Activated naive CD4-positive, alpha-beta T cell treated with anti-CD3 and anti-CD28 coated beads, Interleukin-2, amount 10 ng/mL, durations not matched to agents 7 days and 5 days (primary cell): ENCODE results near the gene CERS6.

ENCODE experiments used
- CTCF ChIA-PET: fragments of 350-600 bp; sonication (Branson Sonifier 250); formaldehyde crosslinking; loops from one replicate; lab custom pipeline; 2021; ENCODE audit warnings: antibody characterized with exemption; lab: Charles Lee
- DNase-seq: peaks from one replicate; pipeline ENCODE4 v3.0.0-alpha.2; 2020
- H3K27ac Mint-ChIP-seq: one replicate; pipeline ENCODE4 v1.8.0; 2021; ENCODE audit warnings: mild to moderate bottlenecking, moderate library complexity, mixed read lengths
- H3K27me3 Mint-ChIP-seq: one replicate; pipeline ENCODE4 v1.8.0; 2021; ENCODE audit warnings: mild to moderate bottlenecking, mixed read lengths
- H3K36me3 Mint-ChIP-seq: one replicate; pipeline ENCODE4 v1.8.0; 2021; ENCODE audit warnings: mixed read lengths
- H3K4me1 Mint-ChIP-seq: one replicate; pipeline ENCODE4 v1.8.0; 2021; ENCODE audit warnings: mixed read lengths
- H3K4me3 Mint-ChIP-seq: one replicate; pipeline ENCODE4 v1.8.0; 2021; ENCODE audit warnings: mild to moderate bottlenecking, moderate library complexity, mixed read lengths
- H3K9me3 Mint-ChIP-seq: one replicate; pipeline ENCODE4 v1.8.0; 2021; ENCODE audit warnings: mixed read lengths

CERS6 gene

GRCh38 chr2:168453404-168453803 lies 2.7 kb upstream of the CERS6 start:
- Mint-ChIP-seq H3K36me3 (no peaks in the 10 kb centered on the region), H3K4me1 (peaks cover 30% of the 10 kb centered on the region), H3K27me3 (no peaks in the 10 kb centered on the region)

DNA sequence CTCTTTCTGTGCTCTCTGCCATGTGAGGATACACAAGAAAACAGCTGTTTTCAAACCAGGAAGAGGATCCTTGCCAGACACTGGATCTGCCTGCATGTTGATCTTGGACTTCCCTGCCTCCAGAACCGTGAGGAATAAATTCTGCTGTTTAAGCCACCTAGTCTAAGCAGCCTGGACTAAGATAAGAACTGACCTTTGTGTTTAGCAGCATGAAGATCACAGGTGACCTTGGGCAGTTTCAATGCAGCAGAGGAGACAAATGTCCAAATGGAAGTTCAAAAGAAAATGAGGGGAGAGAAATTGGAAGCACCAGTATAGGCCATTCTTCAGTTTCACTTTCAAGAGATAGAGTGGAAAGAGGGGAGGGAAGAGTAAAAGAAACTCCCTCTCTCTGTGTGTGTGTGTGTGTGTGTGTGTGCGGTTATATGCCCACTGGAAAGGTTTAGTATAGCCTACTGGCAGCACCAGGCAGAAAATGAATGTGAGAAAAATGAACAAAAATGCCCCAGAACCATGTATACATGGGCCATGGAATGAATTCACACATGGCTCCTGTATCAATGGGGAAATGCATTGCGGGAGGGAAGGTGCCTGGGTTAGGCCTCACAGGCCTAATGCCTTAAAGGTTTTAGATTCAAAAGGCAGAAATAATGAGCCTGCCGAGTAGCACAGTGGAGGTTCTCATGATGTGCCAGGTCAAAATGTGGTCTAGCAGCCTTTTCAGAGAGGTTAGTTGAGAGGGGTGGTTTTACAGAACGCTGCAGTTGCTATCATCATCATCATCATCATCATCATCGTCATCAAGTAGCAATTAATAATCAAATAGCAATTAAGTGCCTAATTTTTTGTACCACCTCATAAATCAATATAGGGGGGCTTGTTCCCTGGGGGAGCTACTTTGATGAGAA lies 1.1 kb upstream of the CERS6 start:
- Mint-ChIP-seq H3K4me3 (no peak overlapping the region), H3K27ac (no peak overlapping the region), H3K4me1 (peaks cover 37% of the 10 kb centered on the region), H3K27me3 (no peaks in the 10 kb centered on the region), H3K9me3 (no peaks in the 10 kb centered on the region), H3K36me3 (peaks cover 7% of the 10 kb centered on the region)
- CTCF ChIA-PET, result no interaction called here
- DNase-seq, result peak; percentile 29

More at GRCh38 chr2:168453404-168453803, 2.7 kb upstream of the CERS6 start:
- no peak overlapping the region for H3K4me3 Mint-ChIP-seq
- no peak overlapping the region for H3K27ac Mint-ChIP-seq
- CTCF ChIA-PET, result no interaction called here
- H3K9me3 Mint-ChIP-seq, result no peaks in the 10 kb centered on the region
- no peak for DNase-seq

DNA sequence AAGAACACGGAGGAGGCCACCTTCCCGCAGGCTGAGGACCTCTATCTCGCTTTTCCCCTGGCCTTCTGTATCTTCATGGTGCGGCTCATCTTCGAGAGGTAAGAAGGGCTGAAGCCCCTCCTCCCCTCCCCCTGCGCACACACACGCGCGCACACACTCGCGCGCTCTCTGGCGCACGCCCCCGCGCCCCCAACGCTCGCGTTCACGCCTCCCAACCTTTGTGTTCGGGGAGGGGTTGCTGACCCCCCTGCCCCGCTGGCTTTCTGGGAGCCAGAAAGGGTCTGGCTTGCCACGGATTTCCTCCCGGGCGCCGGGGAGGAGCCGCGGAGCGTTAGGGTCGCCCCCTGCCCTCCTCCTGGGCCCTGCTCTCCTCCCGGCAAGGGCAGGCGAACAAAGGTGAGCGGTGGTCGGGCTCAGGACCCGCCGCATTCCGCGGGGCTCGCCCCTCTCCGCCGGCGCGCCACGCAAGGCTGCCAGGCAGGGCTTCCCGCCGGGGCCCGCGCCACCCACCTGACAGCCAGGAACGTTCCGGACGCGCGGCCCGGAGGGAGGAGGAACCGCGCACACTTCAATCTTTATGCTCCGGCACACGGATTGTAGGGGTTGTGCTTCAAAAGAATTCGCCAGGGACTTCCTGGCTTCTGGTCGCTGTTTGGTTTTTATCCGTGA lies 583 bp downstream of the CERS6 start:
- H3K27me3 Mint-ChIP-seq, result no peaks in the 10 kb centered on the region
- peak overlapping the region; percentile 73 for H3K27ac Mint-ChIP-seq
- H3K9me3 Mint-ChIP-seq, result no peaks in the 10 kb centered on the region
- no peak overlapping the region for H3K4me3 Mint-ChIP-seq
- peak; percentile 58 for DNase-seq
- H3K36me3 Mint-ChIP-seq, result peaks cover 11% of the 10 kb centered on the region
- CTCF ChIA-PET, result no interaction called here
- H3K4me1 Mint-ChIP-seq, result peaks cover 36% of the 10 kb centered on the region

DNA sequence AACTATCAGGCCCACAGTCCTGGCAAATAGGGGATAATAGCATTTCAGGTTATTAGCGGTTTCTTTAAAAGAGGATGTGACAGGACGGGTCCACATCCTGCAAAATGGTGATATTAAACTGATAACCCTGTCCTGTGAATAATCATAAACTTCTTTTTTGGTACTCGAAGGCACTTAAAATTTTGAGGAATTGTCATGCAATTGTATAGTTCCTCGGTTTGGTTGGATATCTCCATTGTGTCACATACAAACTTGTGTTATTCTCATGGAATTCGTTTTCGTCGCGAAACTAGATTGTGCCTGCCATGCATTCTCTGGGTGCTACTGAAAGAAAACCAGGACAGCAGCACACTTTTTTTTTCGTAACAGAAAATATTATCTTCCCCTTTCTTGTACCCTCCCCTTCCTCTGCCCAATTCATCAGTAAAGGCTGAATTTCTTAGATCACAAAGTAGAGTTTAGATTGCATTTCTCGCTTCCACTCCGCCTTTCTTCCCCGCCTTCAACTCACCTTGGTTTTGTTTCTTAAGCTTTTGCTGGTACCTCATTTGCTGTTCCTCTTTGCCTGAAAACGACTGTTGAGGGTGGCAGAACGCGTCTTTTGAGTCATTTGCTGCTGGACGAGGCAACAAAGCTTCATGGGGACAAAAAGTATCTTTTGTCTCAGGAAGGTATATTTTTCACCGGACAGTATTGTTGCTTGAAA lies 1.3 kb downstream of the CERS6 start:
- Mint-ChIP-seq H3K4me1 (peaks cover 38% of the 10 kb centered on the region), H3K27me3 (no peaks in the 10 kb centered on the region), H3K36me3 (peaks cover 13% of the 10 kb centered on the region), H3K27ac (peak overlapping the region; percentile 70), H3K4me3 (no peak overlapping the region), H3K9me3 (no peaks in the 10 kb centered on the region)
- CTCF ChIA-PET, result interaction anchor here (0.7 to 0.8 kb wide), 2 partner anchors 10 to 37 kb away, joined by 3 to 5 read pairs; no protein-coding TSS in a partner anchor
- peak; percentile 35 for DNase-seq

GRCh38 chr2:168458139-168458538 lies 2.1 kb downstream of the CERS6 start:
- peaks cover 38% of the 10 kb centered on the region for H3K4me1 Mint-ChIP-seq
- no peak overlapping the region for H3K4me3 Mint-ChIP-seq
- no peak overlapping the region for H3K27ac Mint-ChIP-seq
- H3K9me3 Mint-ChIP-seq, result no peaks in the 10 kb centered on the region
- no peak for DNase-seq
- no peaks in the 10 kb centered on the region for H3K27me3 Mint-ChIP-seq
- CTCF ChIA-PET, result interaction anchor here (0.8 to 1.2 kb wide), 2 partner anchors 9 to 112 kb away, joined by 3 read pairs; no protein-coding TSS in a partner anchor
- peaks cover 13% of the 10 kb centered on the region for H3K36me3 Mint-ChIP-seq

DNA sequence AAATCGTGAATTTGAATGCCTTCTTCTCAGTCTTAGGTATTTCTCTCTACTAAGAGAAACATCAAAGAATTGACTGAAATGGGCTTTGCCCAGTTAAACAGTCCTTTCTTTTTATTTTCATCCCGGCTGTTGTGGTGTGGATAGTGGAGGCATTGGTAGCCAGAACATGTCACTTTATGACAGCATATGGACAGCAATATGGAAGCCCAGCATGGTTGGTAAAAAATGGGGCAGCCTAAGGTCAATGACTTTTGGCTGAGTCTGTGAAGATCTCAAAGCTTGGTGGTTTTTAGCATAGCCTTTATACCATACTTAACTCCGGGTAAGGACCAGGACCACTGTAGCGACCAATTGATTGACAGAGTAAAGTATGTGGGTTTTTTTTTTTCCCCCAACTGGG lies 3.2 kb downstream of the CERS6 start:
- Mint-ChIP-seq H3K27ac (no peak overlapping the region), H3K4me3 (no peak overlapping the region), H3K4me1 (peaks cover 38% of the 10 kb centered on the region), H3K27me3 (no peaks in the 10 kb centered on the region), H3K9me3 (no peaks in the 10 kb centered on the region), H3K36me3 (peaks cover 13% of the 10 kb centered on the region)
- no peak for DNase-seq
- CTCF ChIA-PET, result interaction anchor here (1.2 kb wide), 1 partner anchor 113 kb away, joined by 3 read pairs; no protein-coding TSS in a partner anchor

- peaks cover 49% of the 10 kb centered on the region for H3K4me1 Mint-ChIP-seq
- no peak for DNase-seq
- CTCF ChIA-PET, result interaction anchor here (0.6 to 1.3 kb wide), 3 partner anchors 11 to 226 kb away, joined by 3 to 4 read pairs (median 3); no protein-coding TSS in a partner anchor
- H3K27me3 Mint-ChIP-seq, result no peaks in the 10 kb centered on the region
- no peak overlapping the region for H3K27ac Mint-ChIP-seq
- no peak overlapping the region for H3K4me3 Mint-ChIP-seq
- peaks cover 15% of the 10 kb centered on the region for H3K36me3 Mint-ChIP-seq
- H3K9me3 Mint-ChIP-seq, result no peaks in the 10 kb centered on the region
Measured at GRCh38 chr2:168460571-168460970, 4.5 kb downstream of the CERS6 start.

DNA sequence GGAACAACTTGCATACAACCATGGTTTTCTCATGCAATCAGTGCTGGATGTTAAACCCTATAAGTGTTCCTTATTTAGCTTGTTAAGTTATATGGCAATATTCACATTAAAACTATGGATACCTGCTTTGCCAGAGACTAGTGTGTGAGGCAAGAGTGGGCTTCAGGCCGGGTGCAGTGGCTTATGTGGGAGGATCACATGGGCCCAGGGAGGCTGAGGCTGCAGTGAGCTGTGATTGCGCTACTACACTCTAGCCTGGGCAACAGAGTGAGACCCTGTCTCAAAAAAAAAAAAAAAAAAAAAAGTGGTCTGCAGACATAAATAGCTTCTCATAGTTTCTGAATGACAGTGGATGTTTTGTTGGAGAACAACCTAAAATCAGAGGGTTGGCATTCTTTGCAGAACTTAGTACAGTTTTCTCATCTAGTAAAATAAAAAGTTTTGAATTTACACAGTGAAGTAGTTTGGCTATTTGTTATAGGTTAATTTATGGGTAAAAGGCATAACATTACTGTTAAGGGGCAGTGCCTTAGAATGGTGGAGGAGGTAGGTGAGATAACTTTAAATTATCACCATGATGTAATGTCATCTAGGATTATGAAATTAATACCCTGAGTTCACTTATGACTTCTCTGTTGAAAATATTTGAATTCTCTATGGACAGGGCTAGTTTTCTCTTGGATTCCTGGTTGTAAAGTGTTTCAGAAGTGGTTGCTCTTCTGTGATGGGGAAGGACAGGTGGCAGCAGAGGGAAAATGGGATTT lies 5.3 kb downstream of the CERS6 start:
- no peaks in the 10 kb centered on the region for H3K27me3 Mint-ChIP-seq
- peaks cover 15% of the 10 kb centered on the region for H3K36me3 Mint-ChIP-seq
- DNase-seq, result no peak
- H3K4me1 Mint-ChIP-seq, result peaks cover 57% of the 10 kb centered on the region
- no peaks in the 10 kb centered on the region for H3K9me3 Mint-ChIP-seq
- no peak overlapping the region for H3K4me3 Mint-ChIP-seq
- CTCF ChIA-PET, result interaction anchor here (0.6 to 1.3 kb wide), 2 partner anchors 63 to 225 kb away, joined by 3 to 4 read pairs; no protein-coding TSS in a partner anchor
- no peak overlapping the region for H3K27ac Mint-ChIP-seq

DNA sequence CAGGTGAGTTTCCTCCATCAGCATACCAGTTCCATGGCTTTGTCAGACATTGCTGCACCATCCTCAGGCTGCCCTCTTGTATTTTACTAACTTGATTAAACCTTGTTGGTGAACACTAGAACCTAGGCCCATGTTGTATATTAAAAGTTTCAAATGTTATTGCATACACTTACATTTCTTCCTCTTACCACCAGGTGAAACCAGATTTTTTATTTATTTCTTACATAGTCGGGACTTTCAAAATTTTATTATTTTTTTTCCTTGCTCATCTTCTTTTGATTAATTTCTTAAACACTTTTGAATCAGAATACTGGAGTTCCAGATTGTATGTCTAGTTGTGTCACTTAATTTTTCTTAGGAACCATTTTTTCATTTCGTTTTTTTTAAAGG lies 5.9 kb downstream of the CERS6 start:
- peaks cover 63% of the 10 kb centered on the region for H3K4me1 Mint-ChIP-seq
- no peaks in the 10 kb centered on the region for H3K9me3 Mint-ChIP-seq
- H3K27me3 Mint-ChIP-seq, result no peaks in the 10 kb centered on the region
- H3K4me3 Mint-ChIP-seq, result no peak overlapping the region
- H3K27ac Mint-ChIP-seq, result no peak overlapping the region
- CTCF ChIA-PET, result no interaction called here
- peaks cover 15% of the 10 kb centered on the region for H3K36me3 Mint-ChIP-seq
- no peak for DNase-seq

DNA sequence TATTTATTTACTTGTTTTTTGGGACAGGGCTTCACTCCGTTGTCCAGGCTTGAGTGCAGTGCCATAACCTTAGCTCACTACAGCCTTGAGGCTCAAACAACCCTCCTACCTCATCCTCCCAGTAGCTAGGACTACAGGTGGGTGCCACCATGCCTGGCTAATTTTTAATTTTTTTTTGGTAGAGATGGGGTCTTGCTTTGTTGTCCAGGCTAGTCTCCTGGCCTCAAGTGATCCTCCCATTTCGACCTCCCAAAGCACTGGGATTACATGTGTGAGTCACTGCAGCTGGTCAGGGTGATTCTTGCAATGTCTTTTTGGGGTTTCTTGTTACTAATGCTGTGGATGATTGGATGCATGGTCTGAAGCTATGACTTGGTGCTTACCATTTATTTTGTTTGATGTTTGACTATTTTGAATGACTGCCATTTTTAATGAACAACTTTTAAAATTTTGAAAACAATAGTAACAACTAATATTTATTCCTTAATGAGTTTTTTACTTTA lies 6.5 kb downstream of the CERS6 start:
- Mint-ChIP-seq H3K4me3 (no peak overlapping the region), H3K4me1 (peaks cover 65% of the 10 kb centered on the region), H3K36me3 (peaks cover 15% of the 10 kb centered on the region), H3K27me3 (no peaks in the 10 kb centered on the region), H3K27ac (no peak overlapping the region), H3K9me3 (no peaks in the 10 kb centered on the region)
- CTCF ChIA-PET, result no interaction called here
- DNase-seq, result no peak

DNA sequence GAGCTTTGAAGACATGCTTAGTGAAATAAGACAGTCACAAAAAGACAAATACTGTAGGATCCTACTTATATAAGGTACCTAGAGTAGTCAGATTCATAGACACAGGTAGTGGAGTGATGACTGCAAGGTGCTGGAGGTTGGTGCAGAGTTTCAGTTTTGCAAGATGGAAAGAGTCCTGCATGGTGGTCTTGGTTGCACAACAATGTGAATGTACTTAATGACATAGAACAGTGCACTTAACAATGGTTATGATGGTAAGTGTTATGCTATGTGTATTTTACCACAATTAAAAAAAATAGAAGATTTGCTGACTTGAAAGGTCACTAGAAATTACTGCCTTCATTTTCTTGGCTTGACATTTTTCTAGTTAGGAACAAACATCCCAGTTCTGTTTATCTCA lies 9.5 kb downstream of the CERS6 start:
- CTCF ChIA-PET, result no interaction called here
- no peak for DNase-seq
- no peaks in the 10 kb centered on the region for H3K27me3 Mint-ChIP-seq
- H3K4me3 Mint-ChIP-seq, result no peak overlapping the region
- no peaks in the 10 kb centered on the region for H3K9me3 Mint-ChIP-seq
- H3K27ac Mint-ChIP-seq, result no peak overlapping the region
- H3K4me1 Mint-ChIP-seq, result peaks cover 60% of the 10 kb centered on the region
- H3K36me3 Mint-ChIP-seq, result peaks cover 7% of the 10 kb centered on the region

DNA sequence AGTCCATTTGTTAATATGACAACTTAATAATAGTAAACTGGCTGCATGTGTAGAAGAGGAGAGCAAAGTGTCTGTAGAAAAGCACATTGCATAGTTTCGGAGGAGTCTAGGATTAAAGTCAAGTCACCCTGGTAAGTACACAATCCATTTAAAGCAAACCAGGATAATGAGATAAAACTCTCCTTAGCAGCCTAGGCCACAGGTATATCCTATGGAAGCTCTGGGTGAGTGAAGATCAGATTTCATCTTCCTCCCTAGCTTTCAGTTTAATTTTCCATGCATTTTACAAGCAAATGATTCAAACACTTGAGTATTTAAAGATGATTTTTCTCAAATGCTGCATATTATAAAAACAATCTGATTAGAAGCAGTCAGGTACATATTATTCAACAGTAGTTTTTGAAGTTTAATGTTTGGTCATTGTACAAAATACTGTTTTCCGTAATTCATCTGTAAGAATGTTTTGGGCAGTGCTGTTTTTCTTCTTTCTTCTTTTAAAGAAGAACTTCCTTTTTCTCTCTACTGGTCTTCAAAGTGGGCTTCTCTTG lies 10.2 kb downstream of the CERS6 start:
- H3K9me3 Mint-ChIP-seq, result no peaks in the 10 kb centered on the region
- no peak for DNase-seq
- H3K36me3 Mint-ChIP-seq, result peaks cover 7% of the 10 kb centered on the region
- H3K4me1 Mint-ChIP-seq, result peaks cover 57% of the 10 kb centered on the region
- CTCF ChIA-PET, result interaction anchor here (1.2 kb wide), 2 partner anchors 9 to 23 kb away, joined by 3 read pairs; no protein-coding TSS in a partner anchor
- no peak overlapping the region for H3K4me3 Mint-ChIP-seq
- no peak overlapping the region for H3K27ac Mint-ChIP-seq
- no peaks in the 10 kb centered on the region for H3K27me3 Mint-ChIP-seq
